ENCODE results near the gene OVOL2. TPM values are rescaled to one million over a fixed set of nuclear protein-coding genes. Genes with fewer than 3 reads are reported as not detected.

Gene OVOL2
- polyA plus RNA-seq, 3 donors from 2014 or later = not detected

GRCh38 chr20:18079756-18080353 lies 22.1 kb upstream of the OVOL2 start:
- H3K9me3 Mint-ChIP-seq = no peaks in the 10 kb centered on the region
- no peak for DNase-seq
- no peaks in the 10 kb centered on the region for H3K4me1 Mint-ChIP-seq
- H3K36me3 Mint-ChIP-seq = no peaks in the 10 kb centered on the region
- H3K4me3 Mint-ChIP-seq = no peak overlapping the region
- no peak overlapping the region for H3K27ac Mint-ChIP-seq
- H3K27me3 Mint-ChIP-seq (ENCODE audit: low read depth in 3 of 3) = peaks cover 1 to 9% (median 7%) of the 10 kb centered on the region in 3 donors

DNA sequence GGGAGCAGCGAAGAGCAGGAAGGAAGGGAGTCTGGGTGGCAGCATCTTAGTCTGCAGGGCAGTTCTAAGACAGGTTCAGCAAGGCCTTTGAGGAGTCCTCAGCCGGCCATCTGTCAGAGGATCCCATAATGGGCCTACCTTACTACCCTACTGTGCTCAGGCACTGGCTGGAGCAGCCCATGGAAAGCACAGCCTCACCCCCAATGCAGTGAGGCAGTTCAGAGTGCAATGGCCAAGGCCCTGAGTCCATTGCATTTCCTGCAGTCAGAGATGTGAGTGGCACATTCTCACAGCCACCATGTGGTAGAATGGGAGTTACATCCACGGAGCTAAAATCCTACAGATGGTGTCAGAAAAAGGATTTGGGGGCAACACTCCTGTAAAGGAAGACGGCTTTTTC lies 19.4 kb upstream of the OVOL2 start:
- no peaks in the 10 kb centered on the region for H3K36me3 Mint-ChIP-seq
- no peak overlapping the region for H3K27ac Mint-ChIP-seq
- no peaks in the 10 kb centered on the region for H3K9me3 Mint-ChIP-seq
- no peak overlapping the region for H3K4me3 Mint-ChIP-seq
- no peak for DNase-seq
- H3K4me1 Mint-ChIP-seq = no peaks in the 10 kb centered on the region
- peaks cover 5 to 9% (median 6%) of the 10 kb centered on the region in 3 donors for H3K27me3 Mint-ChIP-seq (ENCODE audit: low read depth in 3 of 3)

- Mint-ChIP-seq H3K4me3 (no peak overlapping the region), H3K36me3 (no peaks in the 10 kb centered on the region), H3K27ac (no peak overlapping the region), H3K27me3 (ENCODE audit: low read depth in 3 of 3) (peaks cover 7 to 15% (median 8%) of the 10 kb centered on the region in 3 donors), H3K9me3 (no peaks in the 10 kb centered on the region), H3K4me1 (no peaks in the 10 kb centered on the region)
- no peak for DNase-seq
These were observed 14.8 kb upstream of the OVOL2 start for GRCh38 chr20:18072532-18072931.

GRCh38 chr20:18066421-18067333 lies 9.0 kb upstream of the OVOL2 start:
- Mint-ChIP-seq H3K4me1 (no peaks in the 10 kb centered on the region), H3K9me3 (no peaks in the 10 kb centered on the region), H3K4me3 (no peak overlapping the region), H3K27me3 (ENCODE audit: low read depth in 3 of 3) (peaks cover 6 to 14% (median 10%) of the 10 kb centered on the region in 3 donors), H3K27ac (no peak overlapping the region), H3K36me3 (no peaks in the 10 kb centered on the region)
- no peak for DNase-seq

GRCh38 chr20:18063676-18064075 lies 6.0 kb upstream of the OVOL2 start:
- H3K27me3 Mint-ChIP-seq (ENCODE audit: low read depth in 3 of 3) = peaks cover 5 to 20% (median 16%) of the 10 kb centered on the region in 3 donors
- no peaks in the 10 kb centered on the region for H3K36me3 Mint-ChIP-seq

DNA sequence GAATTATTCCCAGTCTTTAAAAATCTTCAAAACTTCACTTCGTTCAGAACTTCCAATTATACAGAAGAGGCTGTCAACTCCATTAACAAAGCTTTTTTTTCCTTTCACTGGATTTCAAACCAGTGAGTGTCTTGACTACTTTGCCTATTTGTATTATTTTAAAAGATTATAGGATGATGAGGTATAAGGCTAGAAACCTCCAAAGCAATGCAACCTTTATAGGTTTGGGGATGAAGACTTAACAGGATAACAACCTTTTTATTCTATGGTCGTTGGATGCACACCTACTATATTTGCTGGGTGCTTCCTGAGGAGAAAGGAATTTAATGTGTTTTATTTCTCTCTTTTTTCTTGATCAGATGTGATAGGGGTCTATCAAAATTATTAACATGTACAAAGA lies 1.9 kb upstream of the OVOL2 start:
- no peak overlapping the region for H3K27ac Mint-ChIP-seq
- no peaks in the 10 kb centered on the region for H3K36me3 Mint-ChIP-seq
- peaks cover 0 to 7% of the 10 kb centered on the region in 2 donors for H3K4me1 Mint-ChIP-seq
- no peaks in the 10 kb centered on the region for H3K9me3 Mint-ChIP-seq
- peaks cover 3 to 31% (median 23%) of the 10 kb centered on the region in 3 donors for H3K27me3 Mint-ChIP-seq (ENCODE audit: low read depth in 3 of 3)
- no peak overlapping the region for H3K4me3 Mint-ChIP-seq
- DNase-seq = no peak

More at GRCh38 chr20:18063676-18064075, 6.0 kb upstream of the OVOL2 start:
- Mint-ChIP-seq H3K4me3 (no peak overlapping the region), H3K4me1 (no peaks in the 10 kb centered on the region), H3K27ac (no peak overlapping the region), H3K9me3 (no peaks in the 10 kb centered on the region)
- DNase-seq = no peak

GRCh38 chr20:18058661-18059467 lies 1.1 kb upstream of the OVOL2 start:
- H3K27me3 Mint-ChIP-seq (ENCODE audit: low read depth in 3 of 3) = peaks cover 4 to 38% (median 23%) of the 10 kb centered on the region in 3 donors
- peaks cover 0 to 7% of the 10 kb centered on the region in 2 donors for H3K4me1 Mint-ChIP-seq
- DNase-seq = no peak
- H3K9me3 Mint-ChIP-seq = no peaks in the 10 kb centered on the region
- H3K36me3 Mint-ChIP-seq = no peaks in the 10 kb centered on the region
- H3K4me3 Mint-ChIP-seq = peak overlapping the region in 3 of 5 donors; percentile 29 to 54 (median 33)
- H3K27ac Mint-ChIP-seq = no peak overlapping the region

DNA sequence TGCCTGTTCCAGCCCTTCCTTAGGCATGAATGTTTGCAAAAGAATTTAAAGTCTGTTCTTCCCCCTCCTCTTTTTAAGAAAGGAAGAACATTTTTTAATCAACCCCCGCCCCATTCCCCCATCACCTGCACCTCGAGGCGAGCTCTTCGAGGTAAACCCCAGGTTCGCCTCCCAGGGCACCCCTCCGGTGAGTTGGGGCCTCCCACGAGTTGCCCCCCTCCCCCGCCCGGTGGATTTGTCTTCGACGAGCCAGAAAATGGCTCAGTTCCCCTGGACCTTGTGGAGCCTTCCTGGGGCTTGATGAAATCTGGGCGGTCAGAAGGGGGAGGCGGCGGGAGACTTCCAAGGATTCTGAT lies 256 bp upstream of the OVOL2 start:
- H3K27ac Mint-ChIP-seq = no peak overlapping the region
- no peaks in the 10 kb centered on the region for H3K36me3 Mint-ChIP-seq
- H3K27me3 Mint-ChIP-seq (ENCODE audit: low read depth in 3 of 3) = peaks cover 8 to 43% (median 20%) of the 10 kb centered on the region in 3 donors
- H3K4me3 Mint-ChIP-seq = no peak overlapping the region
- H3K4me1 Mint-ChIP-seq = peaks cover 0 to 7% of the 10 kb centered on the region in 2 donors
- no peak for DNase-seq
- H3K9me3 Mint-ChIP-seq = no peaks in the 10 kb centered on the region

- H3K27ac Mint-ChIP-seq = no peak overlapping the region
- no peaks in the 10 kb centered on the region for H3K36me3 Mint-ChIP-seq
- H3K4me3 Mint-ChIP-seq = peak overlapping the region in 4 of 5 donors; percentile 36 to 44 (median 44)
- peaks cover 0 to 7% of the 10 kb centered on the region in 2 donors for H3K4me1 Mint-ChIP-seq
- peaks cover 8 to 36% (median 27%) of the 10 kb centered on the region in 3 donors for H3K27me3 Mint-ChIP-seq (ENCODE audit: low read depth in 3 of 3)
- no peak for DNase-seq
- H3K9me3 Mint-ChIP-seq = no peaks in the 10 kb centered on the region
These were observed 1.3 kb downstream of the OVOL2 start for GRCh38 chr20:18056174-18057100.

- peaks cover 0 to 7% of the 10 kb centered on the region in 2 donors for H3K4me1 Mint-ChIP-seq
- peak overlapping the region in 1 of 5 donors; percentile 32 for H3K4me3 Mint-ChIP-seq
- H3K27ac Mint-ChIP-seq = no peak overlapping the region
- no peaks in the 10 kb centered on the region for H3K9me3 Mint-ChIP-seq
- no peaks in the 10 kb centered on the region for H3K36me3 Mint-ChIP-seq
- DNase-seq = no peak
- peaks cover 6 to 44% (median 27%) of the 10 kb centered on the region in 3 donors for H3K27me3 Mint-ChIP-seq (ENCODE audit: low read depth in 3 of 3)
These were observed 2.5 kb downstream of the OVOL2 start for GRCh38 chr20:18055261-18055660.

- H3K9me3 Mint-ChIP-seq = no peaks in the 10 kb centered on the region
- no peak overlapping the region for H3K4me3 Mint-ChIP-seq
- peaks cover 6 to 29% (median 19%) of the 10 kb centered on the region in 3 donors for H3K27me3 Mint-ChIP-seq (ENCODE audit: low read depth in 3 of 3)
- H3K36me3 Mint-ChIP-seq = no peaks in the 10 kb centered on the region
- H3K27ac Mint-ChIP-seq = no peak overlapping the region
- peaks cover 0 to 4% of the 10 kb centered on the region in 2 donors for H3K4me1 Mint-ChIP-seq
- DNase-seq = no peak
These were observed 4.9 kb downstream of the OVOL2 start for GRCh38 chr20:18052856-18053255.

GRCh38 chr20:18050628-18051027 lies 7.1 kb downstream of the OVOL2 start:
- H3K36me3 Mint-ChIP-seq = no peaks in the 10 kb centered on the region
- no peaks in the 10 kb centered on the region for H3K4me1 Mint-ChIP-seq
- H3K4me3 Mint-ChIP-seq = no peak overlapping the region
- H3K9me3 Mint-ChIP-seq = no peaks in the 10 kb centered on the region
- H3K27ac Mint-ChIP-seq = no peak overlapping the region
- no peak for DNase-seq
- peaks cover 6 to 30% (median 19%) of the 10 kb centered on the region in 3 donors for H3K27me3 Mint-ChIP-seq (ENCODE audit: low read depth in 3 of 3)

DNA sequence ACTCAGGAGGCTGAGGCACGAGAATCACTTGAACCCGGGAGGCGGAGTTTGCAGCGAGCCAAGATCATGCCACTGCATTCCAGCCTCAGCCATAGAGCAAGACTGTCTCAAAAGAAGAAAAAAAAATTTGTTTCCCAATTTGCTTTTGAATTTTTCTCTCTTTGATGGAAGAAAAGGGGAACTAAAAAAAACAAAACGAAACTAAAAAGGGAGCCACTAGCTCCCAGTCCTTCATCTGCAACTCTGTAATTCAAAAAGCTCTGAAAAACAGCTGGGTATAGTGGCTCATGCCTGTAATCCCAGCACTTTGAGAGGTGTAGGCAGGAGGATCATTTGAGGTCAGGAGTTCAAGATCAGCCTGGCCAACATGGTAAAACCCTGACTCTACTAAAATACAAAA lies 9.5 kb downstream of the OVOL2 start:
- Mint-ChIP-seq H3K36me3 (no peaks in the 10 kb centered on the region), H3K9me3 (peaks cover 0 to 2% (median 0%) of the 10 kb centered on the region in 6 donors), H3K27ac (no peak overlapping the region), H3K27me3 (ENCODE audit: low read depth in 3 of 3) (peaks cover 5 to 19% (median 10%) of the 10 kb centered on the region in 3 donors), H3K4me3 (no peak overlapping the region), H3K4me1 (no peaks in the 10 kb centered on the region)
- DNase-seq = no peak
